GM12878 (cell line): Measurements from ENCODE around the gene B4GALT5. TPM values are rescaled to one million over a fixed set of nuclear protein-coding genes. Genes with fewer than 3 reads are reported as not detected.
A peak's percentile ranks its signal among the peaks of the same experiment; 100 is the strongest.

Experiments used
- BHLHE40 ChIP-seq, 2 experiments: fragments of 450-650 bp in 1 of 2; IDR thresholded peaks; 2 replicates each; pipeline ENCODE4 v1.6.1; 2011 to 2017; ENCODE audit warnings: low read depth in 2 of 2, borderline replicate concordance in 1 of 2, improper control_type of control experiment in 1 of 2, low read length in 1 of 2, mild to moderate bottlenecking in 1 of 2
- CBX5 ChIP-seq: sonication (generic); IDR thresholded peaks from 2 replicates; pipeline ENCODE4 v1.6.1; 2016; ENCODE audit warnings: low read depth, moderate library complexity, mild to moderate bottlenecking, inconsistent platforms
- EZH2 ChIP-seq: IDR thresholded peaks from 2 replicates; pipeline ENCODE4 v1.6.1; 2012; ENCODE audit warnings: low read depth, mild to moderate bottlenecking, control low read depth, inconsistent platforms, low read length, borderline replicate concordance; ENCODE audit not compliant: control insufficient read depth
- GATAD2B ChIP-seq: fragments of 450-650 bp; conservative IDR thresholded peaks from 2 replicates; pipeline ENCODE4 v1.6.1; 2017; ENCODE audit warnings: low read depth, mild to moderate bottlenecking, moderate library complexity
- HCFC1 ChIP-seq: fragments of 150-350 bp; IDR thresholded peaks from 2 replicates; pipeline ENCODE4 v1.6.1; 2014; ENCODE audit warnings: low read length
- IRF4 ChIP-seq: IDR thresholded peaks from 2 replicates; pipeline ENCODE4 v1.6.1; 2011; ENCODE audit warnings: low read depth, low read length
- MEF2A ChIP-seq: IDR thresholded peaks from 2 replicates; pipeline ENCODE4 v1.6.1; 2011; ENCODE audit warnings: low read depth, mild to moderate bottlenecking, low read length, moderate library complexity; ENCODE audit not compliant: insufficient read depth
- POLR2AphosphoS2 ChIP-seq: IDR thresholded peaks from 2 replicates; pipeline ENCODE4 v1.6.1; 2011; ENCODE audit warnings: low read depth, mild to moderate bottlenecking, low read length, improper control_type of control experiment, moderate library complexity
- RAD21 ChIP-seq: IDR thresholded peaks from 2 replicates; pipeline ENCODE4 v1.6.1; 2011; ENCODE audit warnings: mild to moderate bottlenecking, low read depth, low read length, moderate library complexity; ENCODE audit not compliant: insufficient read depth
- SREBF1 ChIP-seq: IDR thresholded peaks from 2 replicates; pipeline ENCODE4 v1.6.1; 2012; ENCODE audit warnings: mild to moderate bottlenecking, low read length
- SUPT20H ChIP-seq: IDR thresholded peaks from 2 replicates; pipeline ENCODE4 v1.6.1; 2011; ENCODE audit warnings: low read depth, mild to moderate bottlenecking, low read length, moderate library complexity, borderline replicate concordance; ENCODE audit not compliant: control insufficient read depth
- polyA plus RNA-seq, 11 experiments: library from polyadenylated mRNA; depleted of rRNA in 4 of 11; unstranded in 6 of 11; stranded (reverse) in 5 of 11; fragments of >200 nt; fragmentation: Nextera tagmentation in 4 of 11; fragmentation: Illumina TruSeq in 1 of 11; extraction: Ambion mirVana in 4 of 11; extraction: Trizol in 1 of 11; gene quantifications; 1 replicate in 1 of 11; 2 replicates in 10 of 11; pipeline versions ENCODE4 v1.2.1 to v1.2.3, GENCODE V29; 2011 to 2016; ENCODE audit warnings: inconsistent platforms in 2 of 11, missing spikeins in 2 of 11, low read depth in 1 of 11
- total RNA-seq, 4 experiments: library from RNA; depleted of rRNA in 3 of 4; stranded (reverse); fragments of >200 nt in 3 of 4; fragmentation: Illumina TruSeq in 1 of 4; extraction: Trizol in 1 of 4; gene quantifications; 2 replicates each; pipeline versions ENCODE4 v1.2.1 to v1.2.3, GENCODE V29; 2013 to 2021
- TF ChIP-seq, protein P1 (sequence below): fragments of 450-650 bp; IDR thresholded peaks from 2 replicates; pipeline ENCODE4 v1.6.1; 2017; ENCODE audit warnings: mild to moderate bottlenecking
- TF ChIP-seq, protein P2 (sequence below): IDR thresholded peaks from 2 replicates; pipeline ENCODE4 v1.6.1; 2012; ENCODE audit warnings: low read depth, low read length, improper control_type of control experiment
- TF ChIP-seq, protein P3 (sequence below): fragments of 450-650 bp; conservative IDR thresholded peaks from 2 replicates; pipeline ENCODE4 v1.6.1; 2017; ENCODE audit warnings: mild to moderate bottlenecking, moderate library complexity
- TF ChIP-seq, protein P4 (sequence below): fragments of 450-650 bp; IDR thresholded peaks from 2 replicates; pipeline ENCODE4 v1.6.1; 2016; ENCODE audit warnings: mild to moderate bottlenecking
- TF ChIP-seq, protein P5 (sequence below), 3 experiments: IDR thresholded peaks in 2 of 3; conservative IDR thresholded peaks in 1 of 3; 2 replicates each; pipeline ENCODE4 v1.5.1; 2011; ENCODE audit warnings: low read depth in 3 of 3, low read length in 3 of 3, mild to moderate bottlenecking in 3 of 3, control low read depth in 2 of 3, moderate library complexity in 2 of 3, inconsistent platforms in 1 of 3, mixed read lengths in 1 of 3; ENCODE audit not compliant: control insufficient read depth in 2 of 3, insufficient read depth in 1 of 3; ENCODE audit errors: extremely low read depth in 1 of 3
- TF ChIP-seq, protein P6 (sequence below): fragments of 450-650 bp; formaldehyde crosslinking; IDR thresholded peaks from 2 replicates; pipeline ENCODE4 v1.4.0; 2022; ENCODE audit warnings: mild to moderate bottlenecking, moderate library complexity

B4GALT5 gene
- total and polyA plus RNA-seq, 10 of the 15 experiments (the other 5 are each of a cell fraction or from before 2014, with no cell fraction given): 2.0 to 55.5 (median 20.2) TPM

DNA sequence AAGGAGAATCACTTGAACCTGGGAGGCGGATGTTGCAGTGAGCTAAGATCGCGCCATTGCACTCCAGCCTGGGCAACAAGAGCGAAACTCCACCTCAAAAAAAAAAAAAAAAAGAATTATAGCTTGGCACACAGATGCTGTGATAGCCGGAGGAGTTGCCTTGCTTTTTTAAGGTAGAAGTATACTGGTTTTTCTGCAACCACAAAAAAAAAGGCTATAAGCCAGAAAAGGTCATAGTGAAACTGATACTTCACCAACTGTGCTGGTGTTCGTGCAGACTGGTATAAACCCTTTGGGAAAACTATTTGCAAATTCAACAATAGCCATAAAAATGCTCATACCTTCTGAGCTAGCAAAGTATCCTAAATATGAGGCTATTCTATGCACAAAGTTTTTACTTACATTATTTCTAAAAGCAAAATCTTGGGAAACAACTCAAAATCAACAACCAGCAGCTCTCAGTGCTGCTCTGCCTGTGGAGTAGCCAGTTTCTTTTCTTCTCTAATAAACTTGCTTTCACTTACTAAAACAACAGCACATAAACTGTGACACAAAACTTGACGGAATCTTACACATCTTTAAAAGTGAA is 44.0 kb downstream of the B4GALT5 start (continued):
- TF ChIP-seq POLR2AphosphoS2: no peak
- TF ChIP-seq, protein P1, sequence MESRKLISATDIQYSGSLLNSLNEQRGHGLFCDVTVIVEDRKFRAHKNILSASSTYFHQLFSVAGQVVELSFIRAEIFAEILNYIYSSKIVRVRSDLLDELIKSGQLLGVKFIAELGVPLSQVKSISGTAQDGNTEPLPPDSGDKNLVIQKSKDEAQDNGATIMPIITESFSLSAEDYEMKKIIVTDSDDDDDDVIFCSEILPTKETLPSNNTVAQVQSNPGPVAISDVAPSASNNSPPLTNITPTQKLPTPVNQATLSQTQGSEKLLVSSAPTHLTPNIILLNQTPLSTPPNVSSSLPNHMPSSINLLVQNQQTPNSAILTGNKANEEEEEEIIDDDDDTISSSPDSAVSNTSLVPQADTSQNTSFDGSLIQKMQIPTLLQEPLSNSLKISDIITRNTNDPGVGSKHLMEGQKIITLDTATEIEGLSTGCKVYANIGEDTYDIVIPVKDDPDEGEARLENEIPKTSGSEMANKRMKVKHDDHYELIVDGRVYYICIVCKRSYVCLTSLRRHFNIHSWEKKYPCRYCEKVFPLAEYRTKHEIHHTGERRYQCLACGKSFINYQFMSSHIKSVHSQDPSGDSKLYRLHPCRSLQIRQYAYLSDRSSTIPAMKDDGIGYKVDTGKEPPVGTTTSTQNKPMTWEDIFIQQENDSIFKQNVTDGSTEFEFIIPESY: no peak
- peak; percentile 66 for TF ChIP-seq MEF2A
- TF ChIP-seq, protein P2, sequence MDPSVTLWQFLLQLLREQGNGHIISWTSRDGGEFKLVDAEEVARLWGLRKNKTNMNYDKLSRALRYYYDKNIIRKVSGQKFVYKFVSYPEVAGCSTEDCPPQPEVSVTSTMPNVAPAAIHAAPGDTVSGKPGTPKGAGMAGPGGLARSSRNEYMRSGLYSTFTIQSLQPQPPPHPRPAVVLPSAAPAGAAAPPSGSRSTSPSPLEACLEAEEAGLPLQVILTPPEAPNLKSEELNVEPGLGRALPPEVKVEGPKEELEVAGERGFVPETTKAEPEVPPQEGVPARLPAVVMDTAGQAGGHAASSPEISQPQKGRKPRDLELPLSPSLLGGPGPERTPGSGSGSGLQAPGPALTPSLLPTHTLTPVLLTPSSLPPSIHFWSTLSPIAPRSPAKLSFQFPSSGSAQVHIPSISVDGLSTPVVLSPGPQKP: no peak
- TF ChIP-seq SUPT20H: no peak
- no peak for TF ChIP-seq EZH2
- TF ChIP-seq, protein P3, sequence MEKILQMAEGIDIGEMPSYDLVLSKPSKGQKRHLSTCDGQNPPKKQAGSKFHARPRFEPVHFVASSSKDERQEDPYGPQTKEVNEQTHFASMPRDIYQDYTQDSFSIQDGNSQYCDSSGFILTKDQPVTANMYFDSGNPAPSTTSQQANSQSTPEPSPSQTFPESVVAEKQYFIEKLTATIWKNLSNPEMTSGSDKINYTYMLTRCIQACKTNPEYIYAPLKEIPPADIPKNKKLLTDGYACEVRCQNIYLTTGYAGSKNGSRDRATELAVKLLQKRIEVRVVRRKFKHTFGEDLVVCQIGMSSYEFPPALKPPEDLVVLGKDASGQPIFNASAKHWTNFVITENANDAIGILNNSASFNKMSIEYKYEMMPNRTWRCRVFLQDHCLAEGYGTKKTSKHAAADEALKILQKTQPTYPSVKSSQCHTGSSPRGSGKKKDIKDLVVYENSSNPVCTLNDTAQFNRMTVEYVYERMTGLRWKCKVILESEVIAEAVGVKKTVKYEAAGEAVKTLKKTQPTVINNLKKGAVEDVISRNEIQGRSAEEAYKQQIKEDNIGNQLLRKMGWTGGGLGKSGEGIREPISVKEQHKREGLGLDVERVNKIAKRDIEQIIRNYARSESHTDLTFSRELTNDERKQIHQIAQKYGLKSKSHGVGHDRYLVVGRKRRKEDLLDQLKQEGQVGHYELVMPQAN: no peak
- TF ChIP-seq, protein P4, sequence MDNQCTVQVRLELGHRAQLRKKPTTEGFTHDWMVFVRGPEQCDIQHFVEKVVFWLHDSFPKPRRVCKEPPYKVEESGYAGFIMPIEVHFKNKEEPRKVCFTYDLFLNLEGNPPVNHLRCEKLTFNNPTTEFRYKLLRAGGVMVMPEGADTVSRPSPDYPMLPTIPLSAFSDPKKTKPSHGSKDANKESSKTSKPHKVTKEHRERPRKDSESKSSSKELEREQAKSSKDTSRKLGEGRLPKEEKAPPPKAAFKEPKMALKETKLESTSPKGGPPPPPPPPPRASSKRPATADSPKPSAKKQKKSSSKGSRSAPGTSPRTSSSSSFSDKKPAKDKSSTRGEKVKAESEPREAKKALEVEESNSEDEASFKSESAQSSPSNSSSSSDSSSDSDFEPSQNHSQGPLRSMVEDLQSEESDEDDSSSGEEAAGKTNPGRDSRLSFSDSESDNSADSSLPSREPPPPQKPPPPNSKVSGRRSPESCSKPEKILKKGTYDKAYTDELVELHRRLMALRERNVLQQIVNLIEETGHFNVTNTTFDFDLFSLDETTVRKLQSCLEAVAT: peak; percentile 87
- TF ChIP-seq IRF4: peak; percentile 71; the same call in 1 of the 2 replicates
- TF ChIP-seq SREBF1: no peak
- no peak for TF ChIP-seq HCFC1
- TF ChIP-seq, protein P5, sequence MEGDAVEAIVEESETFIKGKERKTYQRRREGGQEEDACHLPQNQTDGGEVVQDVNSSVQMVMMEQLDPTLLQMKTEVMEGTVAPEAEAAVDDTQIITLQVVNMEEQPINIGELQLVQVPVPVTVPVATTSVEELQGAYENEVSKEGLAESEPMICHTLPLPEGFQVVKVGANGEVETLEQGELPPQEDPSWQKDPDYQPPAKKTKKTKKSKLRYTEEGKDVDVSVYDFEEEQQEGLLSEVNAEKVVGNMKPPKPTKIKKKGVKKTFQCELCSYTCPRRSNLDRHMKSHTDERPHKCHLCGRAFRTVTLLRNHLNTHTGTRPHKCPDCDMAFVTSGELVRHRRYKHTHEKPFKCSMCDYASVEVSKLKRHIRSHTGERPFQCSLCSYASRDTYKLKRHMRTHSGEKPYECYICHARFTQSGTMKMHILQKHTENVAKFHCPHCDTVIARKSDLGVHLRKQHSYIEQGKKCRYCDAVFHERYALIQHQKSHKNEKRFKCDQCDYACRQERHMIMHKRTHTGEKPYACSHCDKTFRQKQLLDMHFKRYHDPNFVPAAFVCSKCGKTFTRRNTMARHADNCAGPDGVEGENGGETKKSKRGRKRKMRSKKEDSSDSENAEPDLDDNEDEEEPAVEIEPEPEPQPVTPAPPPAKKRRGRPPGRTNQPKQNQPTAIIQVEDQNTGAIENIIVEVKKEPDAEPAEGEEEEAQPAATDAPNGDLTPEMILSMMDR (IDR thresholded peaks at IDR 0.05 in 2 of 3, conservative IDR thresholded peaks at IDR 0.05 in 1 of 3; ENCODE audit: control insufficient read depth in 2 of 3, extremely low read depth in 1 of 3, insufficient read depth in 1 of 3, low read depth in 3 of 3, low read length in 3 of 3): no peak
- no peak for TF ChIP-seq RAD21
- TF ChIP-seq, protein P6, sequence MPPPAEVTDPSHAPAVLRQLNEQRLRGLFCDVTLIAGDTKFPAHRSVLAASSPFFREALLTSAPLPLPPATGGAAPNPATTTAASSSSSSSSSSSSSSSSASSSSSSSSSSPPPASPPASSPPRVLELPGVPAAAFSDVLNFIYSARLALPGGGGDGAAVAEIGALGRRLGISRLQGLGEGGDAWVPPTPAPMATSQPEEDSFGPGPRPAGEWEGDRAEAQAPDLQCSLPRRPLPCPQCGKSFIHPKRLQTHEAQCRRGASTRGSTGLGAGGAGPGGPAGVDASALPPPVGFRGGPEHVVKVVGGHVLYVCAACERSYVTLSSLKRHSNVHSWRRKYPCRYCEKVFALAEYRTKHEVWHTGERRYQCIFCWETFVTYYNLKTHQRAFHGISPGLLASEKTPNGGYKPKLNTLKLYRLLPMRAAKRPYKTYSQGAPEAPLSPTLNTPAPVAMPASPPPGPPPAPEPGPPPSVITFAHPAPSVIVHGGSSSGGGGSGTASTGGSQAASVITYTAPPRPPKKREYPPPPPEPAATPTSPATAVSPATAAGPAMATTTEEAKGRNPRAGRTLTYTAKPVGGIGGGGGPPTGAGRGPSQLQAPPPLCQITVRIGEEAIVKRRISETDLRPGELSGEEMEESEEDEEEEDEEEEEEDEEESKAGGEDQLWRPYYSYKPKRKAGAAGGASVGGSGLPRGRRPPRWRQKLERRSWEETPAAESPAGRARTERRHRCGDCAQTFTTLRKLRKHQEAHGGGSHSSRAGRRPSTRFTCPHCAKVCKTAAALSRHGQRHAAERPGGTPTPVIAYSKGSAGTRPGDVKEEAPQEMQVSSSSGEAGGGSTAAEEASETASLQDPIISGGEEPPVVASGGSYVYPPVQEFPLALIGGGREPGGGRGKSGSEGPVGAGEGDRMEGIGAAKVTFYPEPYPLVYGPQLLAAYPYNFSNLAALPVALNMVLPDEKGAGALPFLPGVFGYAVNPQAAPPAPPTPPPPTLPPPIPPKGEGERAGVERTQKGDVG (CRISPR knock-in tag): no peak
- peak; percentile 77 to 78 for TF ChIP-seq BHLHE40 (IDR thresholded peaks at IDR 0.05; ENCODE audit: borderline replicate concordance in 1 of 2, low read depth in 2 of 2, low read length in 1 of 2)
- TF ChIP-seq GATAD2B: peak; percentile 48; the same call in 1 of the 2 replicates
- TF ChIP-seq CBX5: no peak
